GM21528 (cell line): ENCODE data around the gene RAB7A.
"Not testable (repeated sequence)": the region's sequence is repeated elsewhere in the genome, so short reads cannot be mapped to it uniquely, and the experiment has no call there.

Source experiments
- ATAC-seq: cut with Tn5 transposase; IDR thresholded peaks from one replicate; pipeline ENCODE4 v1.9.1; 2021; ENCODE audit warnings: mild to moderate bottlenecking, moderate library complexity; ENCODE audit not compliant: unreplicated experiment, low FRiP score

Gene RAB7A

DNA sequence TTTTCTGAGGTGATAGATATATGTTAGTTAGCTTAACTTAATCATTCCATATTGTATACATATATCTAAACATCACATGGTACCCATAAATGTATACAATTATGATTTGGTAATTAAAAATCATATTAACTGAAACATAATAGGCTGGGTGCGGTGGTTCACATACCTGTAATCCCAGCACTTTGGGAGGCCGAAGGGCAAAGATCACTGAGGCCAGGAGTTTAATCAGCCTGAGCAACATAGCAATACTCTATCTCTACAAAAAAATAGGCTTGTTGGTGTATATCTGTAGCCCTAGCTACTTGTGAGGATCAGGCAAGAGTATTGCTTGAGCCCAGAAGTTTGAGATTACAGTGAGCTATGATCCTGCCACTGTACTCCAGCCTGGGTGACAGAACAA is 20.9 kb downstream of the RAB7A start:
- ATAC-seq: no peak

DNA sequence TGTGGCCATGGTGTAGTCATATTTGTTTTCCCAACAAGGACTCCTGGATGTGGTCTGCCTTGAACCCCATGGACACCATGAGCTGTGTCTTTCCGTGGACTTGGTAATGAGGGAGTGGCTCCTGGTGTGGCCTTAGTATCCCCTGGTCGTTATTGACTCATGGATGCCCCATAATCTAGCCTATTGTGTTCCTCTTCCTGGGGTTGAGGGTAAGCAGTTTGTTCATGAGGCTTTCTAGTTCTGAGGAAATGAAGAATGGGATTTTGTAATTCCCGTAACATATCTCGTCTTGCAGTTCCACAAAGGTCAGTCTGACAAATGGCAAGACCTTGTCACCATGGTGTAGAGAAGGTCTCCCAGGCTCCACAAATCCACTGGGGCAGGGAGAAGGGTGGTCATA is 22.6 kb downstream of the RAB7A start:
- no peak for ATAC-seq

DNA sequence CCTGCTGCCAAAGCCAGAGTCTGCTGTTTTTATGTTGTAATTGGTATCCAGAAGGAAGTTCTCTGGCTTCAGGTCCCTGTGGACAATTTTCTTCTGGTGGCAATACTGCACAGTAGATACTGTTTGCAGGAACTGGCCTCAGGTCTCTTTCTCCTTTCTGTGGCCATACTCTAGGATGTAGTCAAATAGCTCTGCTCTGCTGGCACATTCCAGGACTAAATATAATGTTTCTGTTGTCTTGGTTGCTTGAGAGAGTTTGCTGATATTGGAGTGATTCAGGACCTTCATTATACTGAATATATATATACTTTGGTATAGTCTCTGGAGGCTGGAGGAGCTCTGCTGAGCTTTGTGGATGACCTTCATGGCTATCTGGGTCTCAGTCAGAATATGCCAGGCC is 23.1 kb downstream of the RAB7A start:
- ATAC-seq: no peak

GRCh38 chr3:128749561-128749960 is 23.6 kb downstream of the RAB7A start:
- ATAC-seq: not testable (repeated sequence)

DNA sequence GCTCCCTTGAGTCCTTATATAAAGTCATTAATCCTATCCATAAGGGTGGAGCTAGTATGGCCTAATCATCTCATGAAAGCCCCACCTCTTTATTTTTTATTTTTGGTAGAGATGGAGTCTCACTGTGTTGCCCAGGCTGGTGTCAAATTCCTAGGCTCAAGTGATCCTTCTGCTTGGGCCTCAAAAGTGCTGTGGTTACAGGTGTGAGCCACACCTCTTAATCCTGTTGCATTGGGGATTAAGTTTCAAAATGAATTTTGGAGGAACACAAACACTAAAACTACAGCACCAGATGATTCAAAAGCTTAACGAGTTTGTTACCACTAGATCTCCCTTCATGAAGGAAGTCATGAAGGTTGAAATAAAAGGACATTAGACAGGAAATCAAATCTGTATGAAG is 27.7 kb downstream of the RAB7A start:
- no peak for ATAC-seq

- no peak for ATAC-seq
Observed at GRCh38 chr3:128760042-128760441, 34.1 kb downstream of the RAB7A start.

GRCh38 chr3:128760881-128761280 is 34.9 kb downstream of the RAB7A start:
- ATAC-seq: no peak

DNA sequence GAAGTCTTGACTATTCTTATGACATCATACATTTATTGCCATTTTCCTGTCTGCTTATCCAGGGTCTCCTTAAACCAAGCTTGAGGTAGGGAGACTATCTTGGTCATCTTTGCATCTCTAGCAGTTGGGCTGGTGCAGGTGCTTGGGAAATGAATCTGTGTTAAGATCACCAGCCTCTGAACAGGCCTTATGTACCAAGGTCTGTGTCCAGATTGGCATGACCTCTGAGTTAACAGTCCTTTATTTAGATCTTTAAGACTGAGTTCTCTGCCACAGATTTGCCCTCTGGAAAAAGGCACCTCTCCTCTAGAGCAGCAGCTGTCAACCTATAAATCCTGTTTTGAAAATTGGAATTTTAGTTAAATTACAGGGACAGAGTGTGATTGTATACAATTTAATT is 35.4 kb downstream of the RAB7A start:
- ATAC-seq: no peak

DNA sequence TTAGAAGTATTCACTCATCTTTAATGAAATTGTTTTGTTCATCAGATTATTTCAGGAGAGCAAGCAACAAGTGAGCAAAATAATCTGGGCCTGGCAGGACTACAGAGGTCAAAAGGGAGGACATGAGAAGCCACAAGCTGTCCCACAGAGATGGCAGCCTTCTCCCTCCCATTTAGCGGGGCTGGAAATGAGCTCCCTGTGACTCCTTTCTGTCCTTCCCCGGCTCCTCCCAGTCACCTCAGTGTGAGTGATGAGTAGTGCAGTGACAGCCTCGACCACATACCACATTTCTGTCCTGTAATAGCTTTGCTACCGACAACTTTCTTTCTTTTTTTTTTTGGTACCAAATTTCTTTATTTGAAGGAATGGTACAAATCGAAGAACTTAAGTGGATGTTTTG is 38.0 kb downstream of the RAB7A start:
- ATAC-seq: no peak

DNA sequence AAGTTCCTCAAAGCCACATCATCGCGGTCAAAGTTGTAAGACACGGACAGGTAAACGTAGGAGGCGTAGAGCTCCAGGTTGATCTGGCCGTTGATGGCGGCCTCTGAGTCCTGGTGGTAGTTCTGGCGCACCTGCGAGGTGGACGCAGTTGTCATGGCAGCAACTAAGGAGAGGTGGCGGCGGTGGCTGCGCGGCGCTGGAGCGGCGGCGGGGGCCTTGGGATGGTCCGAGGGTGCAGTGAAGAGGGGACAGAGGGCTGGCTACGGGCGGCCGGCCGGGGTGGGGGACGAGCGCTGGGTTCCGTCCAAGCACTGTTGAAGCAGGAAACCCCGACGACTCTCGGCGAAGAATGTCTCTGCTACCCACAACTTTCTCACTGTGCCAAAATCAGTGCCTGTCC is 38.9 kb downstream of the RAB7A start:
- ATAC-seq: no peak

DNA sequence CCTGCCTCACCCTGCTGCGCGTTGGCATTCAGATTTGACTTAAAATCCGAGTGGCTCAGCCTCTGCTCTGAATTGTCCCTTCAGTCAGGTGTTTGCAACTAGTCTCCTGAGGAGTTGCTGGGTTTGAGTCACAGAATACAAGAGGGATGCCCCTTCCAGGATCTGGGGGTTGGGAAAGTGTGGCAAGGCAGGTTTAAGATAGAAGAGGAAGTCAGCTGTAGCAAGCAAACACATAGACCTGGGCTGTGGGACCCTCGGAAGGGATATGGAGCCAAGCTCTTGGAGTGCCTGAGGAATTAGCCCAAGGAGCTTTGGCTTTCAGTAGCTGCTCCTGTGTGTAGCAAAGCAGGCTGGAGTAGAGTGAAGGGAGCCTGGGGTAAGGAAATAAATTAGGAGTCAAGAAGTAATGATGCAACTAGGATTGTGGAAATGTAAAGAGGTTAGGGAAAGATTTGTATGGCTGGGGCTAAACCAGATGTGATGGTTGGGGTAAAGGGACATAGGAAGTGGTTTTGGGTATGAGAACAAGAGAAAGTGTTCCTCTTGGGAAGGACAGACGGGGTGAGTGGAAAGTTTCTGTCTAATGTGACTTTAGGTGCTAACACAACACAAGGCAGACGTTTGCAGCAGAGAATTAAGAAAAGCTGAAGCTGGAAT is 41.2 kb downstream of the RAB7A start:
- ATAC-seq: no peak

- no peak for ATAC-seq
Observed at GRCh38 chr3:128768471-128768870, 42.5 kb downstream of the RAB7A start.

GRCh38 chr3:128770387-128770786 is 44.4 kb downstream of the RAB7A start:
- no peak for ATAC-seq

- ATAC-seq: not testable (repeated sequence)
Observed at GRCh38 chr3:128773189-128773588, 47.2 kb downstream of the RAB7A start.

- ATAC-seq: not testable (repeated sequence)
Observed at GRCh38 chr3:128773592-128773991, 47.6 kb downstream of the RAB7A start.

- ATAC-seq: no peak
Observed at GRCh38 chr3:128775241-128775640, 49.3 kb downstream of the RAB7A start.

DNA sequence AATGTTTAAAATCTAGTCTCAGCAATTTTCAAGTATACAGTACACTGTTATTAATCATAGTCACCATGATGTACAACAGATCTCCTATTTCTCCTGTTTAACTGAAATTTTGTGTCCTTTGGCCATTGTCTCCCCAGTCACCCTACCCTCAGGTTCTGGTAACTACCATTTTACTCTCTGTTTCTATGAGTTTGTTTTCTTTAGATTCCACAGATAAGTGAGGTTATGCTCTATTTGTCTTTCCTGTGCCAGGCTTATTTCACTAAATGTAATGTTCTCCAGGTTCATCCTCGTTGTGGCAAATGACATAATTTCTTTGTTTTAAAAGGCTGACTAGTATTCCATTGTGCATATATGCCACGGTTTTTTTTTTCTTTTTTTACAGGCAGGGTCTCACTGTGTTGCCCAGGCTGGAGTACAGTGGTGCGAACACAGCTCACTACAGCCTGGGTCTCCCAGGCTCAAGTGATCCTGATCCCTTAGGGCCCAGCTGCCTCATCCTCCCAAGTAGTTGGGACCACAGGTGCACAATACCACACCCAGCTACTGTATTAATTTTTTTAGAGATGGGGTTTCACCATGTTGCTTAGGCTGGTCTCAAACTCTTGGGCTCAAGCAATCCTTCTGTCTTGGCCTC is 50.0 kb downstream of the RAB7A start:
- ATAC-seq: no peak

DNA sequence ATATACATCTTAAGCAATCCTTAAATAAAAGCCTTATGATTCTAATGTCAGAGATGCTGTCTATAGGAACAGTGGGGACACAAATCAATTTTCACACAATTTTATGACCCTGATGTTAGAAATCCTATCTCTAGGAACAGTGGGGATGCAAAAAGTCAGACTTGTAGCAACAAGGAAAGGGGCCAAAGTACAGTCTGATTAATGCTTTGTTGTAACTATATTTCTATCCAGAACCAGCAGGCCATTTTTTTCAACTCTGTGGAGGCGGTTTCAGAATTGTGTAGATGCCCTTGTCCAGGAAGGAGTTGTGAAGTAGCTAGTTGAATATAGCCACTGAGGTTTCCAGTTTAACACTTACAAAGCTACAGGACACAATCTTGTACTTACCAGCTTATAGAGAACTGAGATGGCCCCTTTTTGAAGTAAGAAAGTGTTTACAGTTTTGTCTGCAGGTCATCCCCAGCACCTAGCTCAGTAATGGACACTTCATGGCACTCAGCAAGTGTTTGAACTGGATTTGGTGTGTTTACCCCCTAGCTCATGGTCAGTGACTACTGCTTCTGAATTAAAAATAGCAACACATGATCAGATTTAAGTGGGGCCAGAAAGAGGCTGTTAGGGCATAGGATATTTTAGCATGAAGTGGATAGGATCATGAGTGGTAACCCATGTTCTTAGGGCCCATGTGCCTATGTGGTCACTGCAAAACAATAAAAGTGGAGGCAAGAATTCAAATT is 54.3 kb downstream of the RAB7A start:
- no peak for ATAC-seq

DNA sequence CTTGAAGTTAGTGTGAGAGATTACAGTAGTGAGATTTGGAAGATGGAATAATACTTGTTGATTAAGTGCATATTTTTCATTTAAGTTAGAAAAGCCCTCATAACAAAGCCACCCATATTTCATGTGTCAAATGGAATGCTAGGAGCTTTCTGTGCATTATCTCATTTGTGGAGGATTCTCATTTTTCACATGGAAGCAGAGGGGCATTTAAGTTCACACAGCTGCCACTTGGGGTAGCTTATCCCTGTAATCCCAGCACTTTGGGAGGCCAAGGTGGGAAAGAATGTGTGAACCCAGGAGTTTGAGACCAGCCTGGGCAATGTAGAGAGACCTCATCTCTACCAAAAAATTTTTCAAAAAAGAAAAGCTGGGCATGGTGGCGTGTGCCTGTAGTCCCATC is 55.2 kb downstream of the RAB7A start:
- ATAC-seq: no peak

- ATAC-seq: no peak
Observed at GRCh38 chr3:128782282-128783146, 56.5 kb downstream of the RAB7A start.

- ATAC-seq: no peak
Observed at GRCh38 chr3:128783774-128784173, 57.8 kb downstream of the RAB7A start.
